ENCODE data around the gene TMPRSS6.

DNA sequence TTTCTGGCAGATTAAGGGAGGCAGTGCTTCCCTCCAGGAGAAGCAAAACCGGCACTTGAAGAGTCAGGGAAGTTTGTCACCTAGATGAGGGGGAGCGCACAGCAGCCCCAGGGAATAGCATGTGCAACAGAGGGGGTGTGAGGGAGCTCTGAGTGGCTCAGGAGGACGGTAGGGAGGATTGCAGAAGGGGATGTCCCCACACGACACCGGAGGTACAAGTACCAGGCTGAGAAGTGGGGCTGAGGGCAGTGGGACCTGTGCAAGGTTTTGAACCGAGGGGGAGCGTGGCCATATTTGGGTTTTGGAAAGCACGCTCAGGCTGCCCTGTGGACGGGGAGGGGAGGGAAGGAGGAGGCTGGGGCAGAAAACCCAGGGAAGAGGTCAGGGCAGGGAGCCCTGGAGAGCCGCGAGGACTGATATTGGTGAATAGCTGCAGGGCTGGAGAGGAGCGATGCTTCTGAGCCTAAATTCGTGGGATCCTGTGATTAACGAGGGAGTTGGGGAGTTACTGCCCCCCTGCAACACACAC, 17.9 kb upstream of the TMPRSS6 start:
- TF ChIP-seq, protein P1, sequence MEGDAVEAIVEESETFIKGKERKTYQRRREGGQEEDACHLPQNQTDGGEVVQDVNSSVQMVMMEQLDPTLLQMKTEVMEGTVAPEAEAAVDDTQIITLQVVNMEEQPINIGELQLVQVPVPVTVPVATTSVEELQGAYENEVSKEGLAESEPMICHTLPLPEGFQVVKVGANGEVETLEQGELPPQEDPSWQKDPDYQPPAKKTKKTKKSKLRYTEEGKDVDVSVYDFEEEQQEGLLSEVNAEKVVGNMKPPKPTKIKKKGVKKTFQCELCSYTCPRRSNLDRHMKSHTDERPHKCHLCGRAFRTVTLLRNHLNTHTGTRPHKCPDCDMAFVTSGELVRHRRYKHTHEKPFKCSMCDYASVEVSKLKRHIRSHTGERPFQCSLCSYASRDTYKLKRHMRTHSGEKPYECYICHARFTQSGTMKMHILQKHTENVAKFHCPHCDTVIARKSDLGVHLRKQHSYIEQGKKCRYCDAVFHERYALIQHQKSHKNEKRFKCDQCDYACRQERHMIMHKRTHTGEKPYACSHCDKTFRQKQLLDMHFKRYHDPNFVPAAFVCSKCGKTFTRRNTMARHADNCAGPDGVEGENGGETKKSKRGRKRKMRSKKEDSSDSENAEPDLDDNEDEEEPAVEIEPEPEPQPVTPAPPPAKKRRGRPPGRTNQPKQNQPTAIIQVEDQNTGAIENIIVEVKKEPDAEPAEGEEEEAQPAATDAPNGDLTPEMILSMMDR (conservative IDR thresholded peaks at IDR 0.05 in 1 of 2, IDR thresholded peaks at IDR 0.05 in 1 of 2; ENCODE audit: low read depth in 1 of 2, low read length in 2 of 2): no peak
- TF ChIP-seq EZH2 (IDR thresholded peaks at IDR 0.05; ENCODE audit: low read length, missing control alignments): no peak
